NCI-H526 treated with DMSO at 0.1 percent for 48 hours (cell line): ENCODE results near the gene CRKL.

Experiments used
- DNase-seq: peaks from one replicate; lab custom pipeline; 2025; lab: John Stamatoyannopoulos, UW

Gene CRKL

DNA sequence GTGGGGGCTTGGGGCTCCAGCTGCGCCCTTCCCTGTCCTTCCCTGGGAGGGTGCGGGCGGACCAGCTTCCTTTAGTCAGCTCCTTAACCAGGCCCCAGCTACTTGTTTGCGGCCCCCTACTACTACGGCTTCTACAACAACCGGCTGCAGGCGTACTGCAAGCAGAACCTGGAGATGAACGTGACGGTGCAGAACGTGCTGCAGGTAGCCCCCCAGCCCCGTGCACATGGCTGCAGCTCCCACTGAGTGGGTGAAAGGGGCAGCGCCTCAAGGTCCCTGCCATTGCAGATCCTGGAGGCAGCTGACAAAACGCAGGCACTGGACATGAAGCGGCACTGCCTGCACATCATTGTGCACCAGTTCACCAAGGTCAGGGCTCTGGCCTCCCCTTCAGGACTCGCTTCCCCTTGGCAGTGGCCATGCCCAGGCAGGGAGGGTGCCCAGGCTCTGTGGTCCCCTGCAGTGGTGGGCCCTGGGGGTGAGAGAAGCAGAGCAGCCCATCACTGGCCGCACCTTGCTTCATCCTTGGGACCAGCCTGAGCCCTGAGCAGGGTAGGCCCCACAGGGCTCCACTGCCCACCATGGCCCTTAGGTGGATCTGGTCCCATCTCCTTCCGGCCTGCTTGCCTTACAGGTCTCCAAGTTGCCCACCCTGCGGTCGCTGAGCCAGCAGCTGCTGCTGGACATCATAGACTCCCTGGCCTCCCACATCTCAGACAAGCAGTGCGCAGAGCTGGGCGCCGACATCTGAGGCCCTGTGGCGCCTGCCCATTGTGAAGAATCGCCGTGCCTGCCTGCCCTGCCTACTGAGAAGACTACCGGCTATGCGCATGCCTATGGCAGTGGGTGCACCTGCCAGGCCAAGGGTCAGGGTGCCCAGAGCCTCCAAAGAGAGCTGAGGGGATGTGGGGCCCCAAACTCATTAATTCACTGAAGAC lies 79.7 kb downstream of the CRKL start:
- DNase-seq: no peak

DNA sequence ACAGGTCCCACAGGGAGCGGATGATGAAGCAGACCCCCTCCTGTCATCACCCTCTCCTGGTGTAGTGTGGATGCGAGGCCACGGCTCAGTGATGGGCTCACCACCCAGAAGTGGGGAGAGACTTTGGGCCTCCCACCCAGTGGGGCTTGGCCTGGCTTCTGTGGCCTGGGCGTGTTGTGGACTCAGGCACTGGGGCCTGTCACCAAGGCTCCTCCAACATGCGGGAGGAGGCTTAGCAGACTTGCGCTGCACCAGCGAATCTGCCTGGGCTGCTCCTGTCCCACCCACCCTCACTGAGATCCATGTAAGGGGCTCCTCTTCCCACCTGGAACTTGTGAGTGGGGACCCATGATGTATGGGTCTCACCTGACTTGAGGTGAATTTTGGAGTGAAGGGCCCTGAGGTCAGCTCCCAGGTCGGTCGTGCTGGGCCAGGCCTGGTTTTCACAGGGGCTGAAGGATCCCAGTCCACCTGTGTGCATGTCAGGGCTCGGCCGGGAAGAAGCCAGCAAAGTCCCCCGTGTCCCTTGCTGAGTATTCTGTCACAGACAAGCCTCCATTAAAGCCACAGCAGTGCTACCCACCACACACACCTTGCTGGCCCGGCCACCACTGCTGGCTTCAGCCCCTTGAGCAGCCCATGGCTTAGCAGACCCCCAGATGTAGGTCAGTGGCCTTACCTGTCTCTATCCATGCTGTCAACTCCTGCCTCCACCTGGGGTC lies 80.5 kb downstream of the CRKL start:
- no peak for DNase-seq

DNA sequence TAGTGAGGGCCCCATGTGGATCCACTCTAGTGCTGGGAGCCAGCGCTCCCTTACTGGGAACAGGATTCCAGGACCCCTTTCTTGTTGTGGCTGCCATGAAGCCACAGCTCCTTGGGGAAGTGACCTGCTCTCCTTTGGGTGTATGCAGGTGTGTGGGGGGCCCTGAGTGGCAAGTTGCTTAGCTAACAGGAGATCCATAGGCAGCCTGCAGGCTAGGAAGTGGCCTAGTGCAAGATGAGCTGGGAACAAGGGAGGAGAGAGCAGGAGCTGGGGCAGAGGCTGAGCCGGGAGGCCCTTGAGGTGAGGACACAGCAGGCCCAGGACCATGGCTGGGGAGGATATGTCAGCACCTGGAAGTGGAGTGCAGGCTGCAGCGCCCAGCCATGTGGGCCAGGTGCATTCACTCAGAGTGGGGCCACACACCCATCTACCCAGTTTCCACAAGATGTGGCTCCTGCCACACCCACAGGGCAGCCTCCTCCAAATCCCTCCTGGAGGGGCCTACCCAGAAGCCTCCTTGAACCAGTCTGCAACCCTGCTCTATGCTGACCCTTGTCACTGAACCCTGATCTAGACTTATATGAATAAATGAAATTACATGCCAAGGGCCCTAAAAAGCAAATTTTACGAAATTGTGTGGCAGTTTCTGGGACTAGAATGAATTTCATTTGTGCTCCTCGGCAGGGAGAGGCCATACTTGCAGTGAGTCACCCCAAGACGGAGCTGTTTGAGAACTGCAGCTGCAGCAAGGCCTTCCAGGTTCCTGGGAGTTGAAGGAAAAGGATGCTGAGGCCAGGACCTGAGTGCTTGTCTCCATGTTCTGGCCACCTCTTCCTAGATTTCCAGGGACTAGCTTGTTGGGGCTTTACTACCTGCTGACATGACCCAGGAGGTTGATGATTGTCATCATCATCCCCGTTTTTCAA lies 81.5 kb downstream of the CRKL start:
- DNase-seq: no peak

DNA sequence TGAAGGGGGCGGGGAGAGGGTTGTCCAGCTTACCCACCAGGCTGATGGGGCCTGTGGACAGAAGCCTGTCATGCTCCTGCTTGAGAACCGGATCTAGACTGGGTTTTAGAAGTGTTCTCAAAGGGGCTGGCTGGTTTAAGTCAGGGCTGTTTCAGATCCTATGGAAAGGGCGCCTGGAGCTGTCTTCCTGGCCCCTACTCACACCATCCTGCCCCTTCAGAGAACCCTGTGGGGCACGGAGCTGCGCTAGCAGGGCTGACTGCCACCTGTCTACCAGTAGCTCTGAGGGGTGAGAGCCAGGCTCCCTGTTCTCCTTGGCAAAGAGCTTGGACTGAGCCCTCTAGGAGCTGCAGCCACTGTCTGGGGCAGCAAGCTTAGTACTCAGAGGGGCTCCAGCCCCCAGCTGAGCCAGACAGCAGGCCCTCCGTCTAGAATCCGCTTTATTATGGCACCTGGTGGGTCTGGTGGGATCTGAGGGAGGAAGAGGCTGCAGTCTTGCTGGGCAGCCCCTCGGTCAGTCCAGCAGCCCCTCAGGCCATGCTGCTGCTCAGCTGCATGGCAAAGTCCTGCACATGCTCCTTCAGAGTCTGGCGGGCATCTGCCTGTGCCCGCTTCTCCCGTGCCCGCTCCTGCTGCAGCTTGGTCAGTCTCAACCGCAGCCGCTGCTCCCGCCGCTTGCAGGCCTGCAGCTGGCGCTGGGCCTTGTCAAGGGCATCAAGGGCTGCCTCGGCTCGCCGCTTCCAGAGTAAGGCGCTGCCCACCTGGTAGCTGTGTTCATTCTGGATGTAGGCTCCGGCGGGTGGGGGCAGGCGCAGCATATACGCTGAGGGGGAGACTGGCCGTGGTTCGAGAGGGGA lies 82.4 kb downstream of the CRKL start:
- no peak for DNase-seq

DNA sequence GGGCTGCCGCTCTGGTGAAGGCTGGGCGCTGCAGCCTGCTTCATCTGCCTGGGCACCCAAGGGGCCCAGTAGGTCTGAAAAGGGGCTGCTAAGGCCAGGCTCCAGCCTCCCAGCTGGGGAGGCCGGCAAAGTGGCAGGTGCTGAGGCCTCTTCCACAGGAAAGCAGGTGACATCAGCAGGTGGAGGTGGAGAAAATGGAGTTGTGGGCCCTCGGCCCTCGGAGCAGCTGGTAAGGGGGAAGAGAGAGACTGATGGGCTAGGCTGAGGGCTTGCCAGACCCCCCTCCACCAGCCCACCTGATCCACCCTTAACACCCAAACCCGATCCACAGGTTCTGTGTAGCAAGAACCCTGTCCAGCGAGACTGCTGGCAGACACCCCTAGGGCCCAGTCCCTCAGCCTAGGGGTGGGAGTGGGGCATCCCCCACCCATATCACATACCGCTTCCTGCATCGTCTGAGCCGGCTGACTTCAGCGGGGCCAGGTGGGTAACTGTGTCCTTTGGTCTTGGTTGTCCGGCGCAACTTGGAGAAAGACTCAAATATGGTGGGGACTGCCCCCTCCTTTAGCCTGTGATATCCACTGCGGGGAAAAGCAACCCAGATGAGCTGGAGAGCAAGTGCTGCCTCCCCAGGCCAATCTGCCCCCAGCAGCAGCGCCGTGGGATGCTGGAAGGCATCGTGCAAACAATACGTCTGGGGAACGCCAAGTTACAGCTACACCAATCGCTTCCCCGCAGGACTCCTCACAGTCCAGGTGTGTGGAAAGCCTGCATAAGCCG lies 83.2 kb downstream of the CRKL start:
- no peak for DNase-seq

DNA sequence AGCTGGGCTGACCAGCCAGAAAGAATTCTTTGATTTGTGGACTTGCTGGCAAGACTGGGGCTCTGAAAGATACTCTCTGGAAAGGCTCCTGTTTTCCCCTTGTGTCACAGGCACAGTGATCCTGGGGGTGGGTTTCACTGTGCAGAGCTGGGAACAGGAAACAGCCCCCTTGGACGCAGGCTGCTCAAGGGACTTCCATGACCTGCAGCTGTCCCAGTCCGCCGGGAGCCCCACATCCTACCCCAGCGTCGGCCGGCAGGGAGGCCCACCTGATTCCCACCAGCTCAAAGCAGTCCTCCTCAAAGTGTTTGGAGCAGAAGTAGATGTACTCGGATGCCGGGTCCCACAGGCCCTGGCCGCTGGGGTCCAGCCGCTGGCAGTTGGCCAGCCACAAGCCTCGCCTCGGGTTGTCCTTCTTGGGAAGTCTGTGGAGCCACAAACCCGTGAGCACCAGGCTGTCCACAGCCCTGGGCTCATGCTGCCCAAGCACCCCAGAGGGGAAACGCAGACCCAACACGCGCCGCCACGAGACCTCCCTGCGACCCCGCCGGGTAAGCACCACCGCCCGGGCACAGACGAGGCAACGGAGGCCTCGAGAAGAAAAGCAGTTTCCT lies 83.9 kb downstream of the CRKL start:
- DNase-seq: no peak

DNA sequence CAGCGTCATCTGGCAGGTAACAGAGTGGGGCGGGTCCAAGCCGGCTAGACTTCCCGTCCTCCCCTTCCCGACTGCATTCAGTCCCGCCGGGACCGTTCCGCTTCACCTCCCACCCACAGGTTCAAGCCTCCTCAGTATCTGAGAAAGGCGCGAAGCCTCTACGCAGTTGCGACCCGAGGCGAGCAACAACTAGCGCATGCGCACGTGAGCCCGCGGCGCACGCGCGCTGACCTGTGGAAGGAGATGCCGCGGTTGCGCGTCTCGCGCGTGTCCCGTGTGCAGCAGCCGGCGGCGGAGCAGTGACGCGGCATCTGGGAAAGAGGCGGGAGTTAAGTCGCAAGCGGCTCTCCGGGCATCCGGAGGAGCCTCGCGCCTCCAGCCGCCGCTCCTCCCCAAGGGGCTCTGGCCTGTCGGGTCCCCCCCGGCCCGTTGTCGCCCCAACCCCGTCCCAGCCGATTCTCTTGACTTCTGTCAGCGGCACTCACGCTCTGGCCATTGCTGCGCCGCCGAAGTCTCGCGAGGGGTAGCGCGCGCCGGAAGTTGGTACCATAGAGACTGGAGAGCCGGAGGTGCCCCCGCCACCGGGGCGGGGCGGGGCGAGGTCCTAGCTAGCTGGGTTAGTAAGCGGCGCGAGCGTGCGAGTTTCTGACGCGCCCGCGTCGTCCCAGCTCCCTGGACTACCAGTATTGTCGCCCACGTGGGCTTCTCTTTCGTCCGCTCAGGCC lies 84.6 kb downstream of the CRKL start, which contains the start of gene THAP7:
Gene THAP7 (minus strand): TSS at position 518 of the 725 bp plus-strand sequence. CDS start 207 bp downstream, at position 311.
- DNase-seq: peak; percentile 82
